Right lobe of liver (tissue), 6 donors: ENCODE results near the gene DBH. TPM values are rescaled to one million over a fixed set of nuclear protein-coding genes. Genes with fewer than 3 reads are reported as not detected.

Experiments used
- ATAC-seq, 4 donors: fragments of 200-7000 bp; cut with Tn5 transposase; one replicate each; pipeline ENCODE4 v1.9.1; 2020; ENCODE audit warnings: mild to moderate bottlenecking in 4 of 4, moderate library complexity in 4 of 4
- DNase-seq, 3 donors: peaks; one replicate each; pipeline ENCODE4 v3.0.0-alpha.2; 2020
- H3K27ac ChIP-seq, 3 donors: fragments of 200-600 bp; one replicate each; pipeline ENCODE4 v1.8.0; 2022
- H3K27me3 ChIP-seq, 2 donors: fragments of 200-600 bp; one replicate each; pipeline ENCODE4 v1.8.0; 2022
- H3K36me3 ChIP-seq, 4 donors: fragments of 200-600 bp; sonication (generic) in 1 of 4; one replicate each; pipeline versions ENCODE4 v1.5.1 to v1.8.0; 2017 to 2022; ENCODE audit warnings: control low read depth in 1 of 4
- H3K4me1 ChIP-seq, 4 donors: fragments of 200-600 bp; sonication (generic) in 1 of 4; one replicate each; pipeline versions ENCODE4 v1.5.1 to v1.8.0; 2017 to 2022; ENCODE audit warnings: control low read depth in 1 of 4
- H3K4me3 ChIP-seq, 3 donors: fragments of 200-600 bp; one replicate each; pipeline ENCODE4 v1.8.0; 2022
- H3K9me3 ChIP-seq, 4 donors: fragments of 200-600 bp; sonication (generic) in 1 of 4; one replicate each; pipeline versions ENCODE4 v1.5.1 to v1.8.0; 2017 to 2022; ENCODE audit warnings: control low read depth in 1 of 4
- POLR2A ChIP-seq: fragments of 450-650 bp; IDR thresholded peaks from one replicate; pipeline ENCODE4 v1.6.1; 2017; ENCODE audit warnings: antibody characterized with exemption, mild to moderate bottlenecking
- WGBS: methylation state at CpG from one replicate; pipeline ENCODE4 v1.1.6; 2018; ENCODE audit warnings: low coverage, low lambda C conversion rate; ENCODE audit not compliant: insufficient coverage; ENCODE audit errors: missing lambda C conversion rate; 5-methylcytosine and 5-hydroxymethylcytosine counted together
- intact Hi-C, 2 donors: fragments of 100-400 bp; cut with DNase I; formaldehyde crosslinking; loops; one replicate each; pipeline versions ENCODE4 v1.11.2 to v1.14.1; 2022
- total RNA-seq, 6 experiments: library from RNA; depleted of rRNA in 2 of 6; stranded (reverse); fragments of >200 nt in 2 of 6; fragmentation: NEBNext Ultra II Directional in 3 of 6; extraction: Animal tissue kit (Norgen Biotek cat#: 25700) in 3 of 6; gene quantifications; one replicate each; pipeline versions ENCODE4 v1.1.0 to v1.2.4, GENCODE V29; 2016 to 2023
- TF ChIP-seq, protein P1 (sequence below), 4 donors: fragments of 200-600 bp in 3 of 4; fragments of 450-650 bp in 1 of 4; IDR thresholded peaks; one replicate each; pipeline versions ENCODE4 v1.5.1 to v1.8.0; 2016 to 2022; ENCODE audit warnings: antibody characterized with exemption in 4 of 4, mild to moderate bottlenecking in 2 of 4
- donor health status: DM: no; HTN: yes; CAD: no.
- donor health status: DM: no; HTN: no; CAD: no.
- donor health status: DM: no; HTN: no; CAD: no.
- donor health status: DM: no; HTN: yes; CAD: no.
- donor health status: DM: no; HTN: yes; CAD: no.

Gene DBH
- total RNA-seq, 6 experiments from 2014 or later = 1.2 to 12.9 (median 5.7) TPM

DNA sequence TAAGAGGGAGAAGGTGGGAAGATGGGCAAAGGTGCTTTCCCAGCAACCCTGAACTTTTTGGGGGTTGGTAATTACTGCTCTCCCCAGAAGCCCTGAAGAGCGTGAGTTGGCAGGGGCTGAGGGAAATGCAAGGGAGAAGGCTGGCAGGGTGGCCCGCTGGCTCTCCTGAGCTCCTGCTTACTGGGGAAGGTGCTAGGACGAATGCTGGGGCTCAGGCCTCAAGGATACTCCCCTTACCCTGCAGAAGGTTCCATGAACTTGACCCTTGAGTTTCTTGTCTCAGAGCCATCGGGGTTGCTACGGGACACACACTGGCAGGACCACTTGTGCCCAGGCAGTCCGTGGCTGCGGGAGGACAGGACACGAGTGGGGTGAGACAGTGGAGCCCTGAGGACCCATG, 28.2 kb upstream of the DBH start:
- intact Hi-C loops = no loop called here

DNA sequence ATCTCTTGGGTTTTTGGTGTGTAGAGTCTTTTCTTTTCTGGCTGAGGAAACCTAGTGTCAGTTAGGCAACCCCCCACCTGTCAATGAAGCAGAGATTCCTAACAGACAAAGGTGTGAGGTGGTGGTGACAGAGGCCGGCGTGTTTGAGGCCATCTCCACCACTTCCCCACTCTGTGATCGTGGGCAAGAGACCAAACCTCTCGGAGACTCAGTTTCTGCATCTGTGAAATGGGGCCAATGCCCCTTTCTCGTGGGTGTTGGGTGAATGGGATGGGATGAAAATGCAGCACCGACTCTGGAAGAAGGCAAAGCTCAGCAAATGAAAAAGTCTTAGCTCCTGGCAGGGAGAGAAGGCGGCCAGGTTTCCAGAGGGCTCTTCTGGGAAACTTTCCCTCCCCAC, 27.8 kb upstream of the DBH start:
- TF ChIP-seq POLR2A = no peak
- TF ChIP-seq, protein P1, sequence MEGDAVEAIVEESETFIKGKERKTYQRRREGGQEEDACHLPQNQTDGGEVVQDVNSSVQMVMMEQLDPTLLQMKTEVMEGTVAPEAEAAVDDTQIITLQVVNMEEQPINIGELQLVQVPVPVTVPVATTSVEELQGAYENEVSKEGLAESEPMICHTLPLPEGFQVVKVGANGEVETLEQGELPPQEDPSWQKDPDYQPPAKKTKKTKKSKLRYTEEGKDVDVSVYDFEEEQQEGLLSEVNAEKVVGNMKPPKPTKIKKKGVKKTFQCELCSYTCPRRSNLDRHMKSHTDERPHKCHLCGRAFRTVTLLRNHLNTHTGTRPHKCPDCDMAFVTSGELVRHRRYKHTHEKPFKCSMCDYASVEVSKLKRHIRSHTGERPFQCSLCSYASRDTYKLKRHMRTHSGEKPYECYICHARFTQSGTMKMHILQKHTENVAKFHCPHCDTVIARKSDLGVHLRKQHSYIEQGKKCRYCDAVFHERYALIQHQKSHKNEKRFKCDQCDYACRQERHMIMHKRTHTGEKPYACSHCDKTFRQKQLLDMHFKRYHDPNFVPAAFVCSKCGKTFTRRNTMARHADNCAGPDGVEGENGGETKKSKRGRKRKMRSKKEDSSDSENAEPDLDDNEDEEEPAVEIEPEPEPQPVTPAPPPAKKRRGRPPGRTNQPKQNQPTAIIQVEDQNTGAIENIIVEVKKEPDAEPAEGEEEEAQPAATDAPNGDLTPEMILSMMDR (IDR thresholded peaks at IDR 0.05) = no peak
- DNase-seq (no peak), ATAC-seq (no peak)
- H3K9me3 ChIP-seq = no peaks in the 10 kb centered on the region
- no peaks in the 10 kb centered on the region for H3K4me1 ChIP-seq
- 40% methylated on average over 4 of the region's 7 CpGs for WGBS
- no peak overlapping the region for H3K4me3 ChIP-seq
- intact Hi-C loops = no loop called here
- no peaks in the 10 kb centered on the region for H3K36me3 ChIP-seq
- H3K27me3 ChIP-seq = peaks cover 0 to 3% of the 10 kb centered on the region in 2 donors
- H3K27ac ChIP-seq = no peak overlapping the region

More for the DNA sequence above, 28.2 kb upstream of the DBH start:
- peaks cover 0 to 3% of the 10 kb centered on the region in 2 donors for H3K27me3 ChIP-seq
- TF ChIP-seq, protein P1 (IDR thresholded peaks at IDR 0.05) = no peak
- TF ChIP-seq POLR2A = no peak
- H3K9me3 ChIP-seq = no peaks in the 10 kb centered on the region
- no peaks in the 10 kb centered on the region for H3K4me1 ChIP-seq
- no peak for DNase-seq
- H3K4me3 ChIP-seq = no peak overlapping the region
- ATAC-seq = no peak
- no peaks in the 10 kb centered on the region for H3K36me3 ChIP-seq
- 45% methylated on average over 4 of the region's 8 CpGs for WGBS
- no peak overlapping the region for H3K27ac ChIP-seq

DNA sequence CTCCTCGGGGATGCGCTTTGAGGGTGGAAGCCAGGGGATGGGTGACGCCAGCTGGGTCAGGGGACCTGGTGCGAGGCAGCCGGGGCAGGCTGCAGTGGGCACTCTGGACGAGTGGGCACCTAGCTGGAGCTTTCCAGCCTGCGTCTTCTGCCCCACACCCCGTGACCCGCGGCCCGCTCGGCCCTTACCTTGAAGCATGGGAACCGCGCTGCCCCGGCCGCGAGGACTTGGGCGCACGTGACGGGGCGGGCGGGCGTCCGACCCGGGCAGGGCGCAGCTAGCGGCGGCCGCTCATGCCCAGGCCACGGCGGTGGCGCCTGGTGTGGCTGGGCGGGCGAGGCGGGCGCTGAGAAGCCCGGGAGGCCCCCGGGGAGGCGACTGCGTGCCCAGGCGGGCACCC, 27.3 kb upstream of the DBH start:
- H3K36me3 ChIP-seq = no peaks in the 10 kb centered on the region
- 32% methylated on average over 3 of the region's 41 CpGs for WGBS
- no peak for ATAC-seq
- DNase-seq = no peak
- peaks cover 0 to 3% of the 10 kb centered on the region in 2 donors for H3K27me3 ChIP-seq
- H3K4me1 ChIP-seq = no peaks in the 10 kb centered on the region
- H3K9me3 ChIP-seq = no peaks in the 10 kb centered on the region
- no peak overlapping the region for H3K27ac ChIP-seq
- no peak for TF ChIP-seq POLR2A
- TF ChIP-seq, protein P1 (IDR thresholded peaks at IDR 0.05) = no peak
- intact Hi-C loops = no loop called here
- no peak overlapping the region for H3K4me3 ChIP-seq

DNA sequence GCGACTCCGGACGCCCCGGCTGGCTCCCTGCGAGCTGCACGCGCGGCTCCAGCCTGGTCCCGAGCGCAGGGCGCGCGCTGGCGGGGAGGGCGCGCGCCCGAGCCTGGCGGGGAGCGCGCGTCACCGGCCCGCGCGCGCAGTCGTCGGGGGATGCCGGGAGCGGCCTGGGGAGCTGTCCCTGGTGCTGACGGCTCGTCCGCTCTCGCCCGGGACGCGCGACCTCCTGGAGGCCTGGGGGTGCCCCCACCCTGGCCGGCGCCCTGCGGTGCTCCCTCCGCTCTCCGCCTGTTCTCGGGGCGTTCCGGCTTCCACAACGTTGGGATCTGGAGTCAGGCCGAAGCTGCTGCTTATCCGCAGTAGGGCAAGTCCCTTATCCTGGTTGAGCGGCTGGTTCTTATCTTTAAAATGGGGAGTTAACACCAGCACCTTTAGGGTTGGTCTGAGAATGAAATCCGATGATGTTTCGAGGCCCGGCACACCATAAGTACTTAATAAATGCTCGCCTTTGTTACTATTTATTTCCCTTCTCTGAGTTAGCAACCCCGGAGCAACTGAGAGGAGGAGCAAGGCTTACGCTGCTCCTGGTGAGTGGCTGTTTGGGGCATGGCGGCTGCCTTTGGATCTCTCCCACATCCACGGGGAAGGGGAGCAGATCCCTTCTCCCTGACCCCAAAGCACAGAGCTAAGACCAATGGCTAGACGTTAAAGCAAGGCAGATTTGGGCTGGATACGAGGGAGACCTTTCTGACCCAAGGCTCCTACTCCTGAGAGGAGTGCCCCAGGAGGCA, 26.7 kb upstream of the DBH start, which contains the start of gene FAM163B:
Gene FAM163B, minus strand, starts transcription at position 79 of the 788 bp plus-strand sequence. CDS start 29,166 bp downstream, outside the sequence.
- Histone ChIP-seq H3K27me3 (peaks cover 0 to 3% of the 10 kb centered on the region in 2 donors), H3K4me1 (no peaks in the 10 kb centered on the region), H3K9me3 (no peaks in the 10 kb centered on the region), H3K27ac (no peak within 1 kb of the TSS), H3K4me3 (no peak within 1 kb of the TSS), H3K36me3 (no peaks in the 10 kb centered on the region)
- intact Hi-C loops = no loop called here
- DNase-seq = peak in 1 of 3 donors; percentile 65
- ATAC-seq = peak; percentile 57 to 87 (median 64)
- TF ChIP-seq, protein P1 (IDR thresholded peaks at IDR 0.05) = no peak
- TF ChIP-seq POLR2A = no peak
- WGBS = 19% methylated on average over 5 of the region's 61 CpGs
